HEK293T (cell line): Measurements from ENCODE around the gene LGALS8.

Experiments
- ARNT ChIP-seq: fragments of 450-650 bp; IDR thresholded peaks from 2 replicates; pipeline ENCODE4 v1.6.1; 2017; ENCODE audit warnings: mild to moderate bottlenecking
- BHLHE40 ChIP-seq: fragments of 450-650 bp; IDR thresholded peaks from 2 replicates; pipeline ENCODE4 v1.6.1; 2016; ENCODE audit warnings: mild to moderate bottlenecking, moderate library complexity, borderline replicate concordance
- ELF4 ChIP-seq: fragments of 450-650 bp; IDR thresholded peaks from 2 replicates; pipeline ENCODE4 v1.6.1; 2017; ENCODE audit warnings: antibody characterized with exemption
- FOXA1 ChIP-seq: fragments of 450-650 bp; IDR thresholded peaks from 2 replicates; pipeline ENCODE4 v1.6.1; 2016; ENCODE audit warnings: mild to moderate bottlenecking
- FOXM1 ChIP-seq: fragments of 450-650 bp; IDR thresholded peaks from 2 replicates; pipeline ENCODE4 v1.6.1; 2017; ENCODE audit warnings: mild to moderate bottlenecking, borderline replicate concordance
- L3MBTL2 ChIP-seq: fragments of 450-650 bp; conservative IDR thresholded peaks from 2 replicates; pipeline ENCODE4 v1.6.1; 2016; ENCODE audit warnings: mild to moderate bottlenecking
- NFRKB ChIP-seq: fragments of 450-650 bp; IDR thresholded peaks from 2 replicates; pipeline ENCODE4 v1.6.1; 2016; ENCODE audit warnings: mild to moderate bottlenecking, moderate library complexity
- PKNOX1 ChIP-seq: fragments of 450-650 bp; IDR thresholded peaks from 2 replicates; pipeline ENCODE4 v1.6.1; 2016
- SP1 ChIP-seq: fragments of 450-650 bp; IDR thresholded peaks from 2 replicates; pipeline ENCODE4 v1.6.1; 2017
- SUZ12 ChIP-seq: fragments of 450-650 bp; IDR thresholded peaks from 2 replicates; pipeline ENCODE4 v1.6.1; 2016; ENCODE audit warnings: mild to moderate bottlenecking
- TARDBP ChIP-seq: fragments of 450-650 bp; IDR thresholded peaks from 2 replicates; pipeline ENCODE4 v1.6.1; 2016
- ZNF384 ChIP-seq: fragments of 450-650 bp; IDR thresholded peaks from 2 replicates; pipeline ENCODE4 v1.6.1; 2016

GRCh38 chr1:236565530-236565929 lies 41.7 kb downstream of the LGALS8 start:
- TF ChIP-seq PKNOX1 (no peak), ELF4 (no peak), FOXM1 (no peak), BHLHE40 (no peak), SP1 (no peak), L3MBTL2 (no peak), SUZ12 (no peak), NFRKB (no peak), ARNT (no peak), FOXA1 (no peak), ZNF384 (no peak), TARDBP (no peak)
